Activated CD4-positive, alpha-beta T cell treated with anti-CD3 and anti-CD28 coated beads, Interleukin-2, amount 50 U/mL, for 24 hours (primary cell): ENCODE results near the gene PYGM.
A peak's percentile ranks its signal among the peaks of the same experiment; 100 is the strongest.

ENCODE experiments used
- DNase-seq, 2 donors: peaks; one replicate each; pipeline ENCODE4 v3.0.0-alpha.2; 2020; ENCODE audit warnings: low read depth in 1 of 2, low spot score in 1 of 2

Gene PYGM

GRCh38 chr11:64739871-64740270 lies 19.9 kb downstream of the PYGM start:
- DNase-seq, result no peak

- no peak for DNase-seq
These were observed 23.1 kb downstream of the PYGM start for GRCh38 chr11:64736654-64737053.

- DNase-seq, result no peak
These were observed 24.0 kb downstream of the PYGM start for GRCh38 chr11:64735725-64736259.

- no peak for DNase-seq
These were observed 24.7 kb downstream of the PYGM start for GRCh38 chr11:64734811-64735724.

GRCh38 chr11:64731601-64732000 lies 28.2 kb downstream of the PYGM start:
- DNase-seq, result no peak

GRCh38 chr11:64729851-64730382 lies 29.9 kb downstream of the PYGM start:
- DNase-seq, result no peak

- DNase-seq, result no peak
These were observed 30.9 kb downstream of the PYGM start for GRCh38 chr11:64728757-64729365.

- DNase-seq, result no peak
These were observed 32.8 kb downstream of the PYGM start for GRCh38 chr11:64726867-64727530.

- DNase-seq, result no peak
These were observed 33.5 kb downstream of the PYGM start for GRCh38 chr11:64726211-64726641.

GRCh38 chr11:64724863-64725532 lies 34.8 kb downstream of the PYGM start:
- DNase-seq, result no peak

- DNase-seq, result no peak
These were observed 35.6 kb downstream of the PYGM start for GRCh38 chr11:64723907-64724862.

- peak; percentile 62 to 82 for DNase-seq
These were observed 36.5 kb downstream of the PYGM start, which contains the start of gene NRXN2 for GRCh38 chr11:64723117-64723906. TSS of gene NRXN2 (minus strand) at chr11:64723197. CDS start at chr11:64713699, 9,498 bp downstream.

GRCh38 chr11:64722141-64723065 lies 37.4 kb downstream of the PYGM start:
- no peak for DNase-seq

GRCh38 chr11:64721359-64721699 lies 38.4 kb downstream of the PYGM start:
- no peak for DNase-seq

- no peak for DNase-seq
These were observed 39.0 kb downstream of the PYGM start for GRCh38 chr11:64720640-64721358.

GRCh38 chr11:64720167-64720566 lies 39.6 kb downstream of the PYGM start:
- DNase-seq, result no peak

- DNase-seq, result no peak
These were observed 40.4 kb downstream of the PYGM start for GRCh38 chr11:64719406-64719805.
